LNCAP (cell line): ENCODE measurements around the gene MVD.

Source experiments
- CTCF ChIP-seq: fragments of 450-650 bp; IDR thresholded peaks from 2 replicates; pipeline ENCODE4 v1.5.1; 2017; ENCODE audit warnings: mild to moderate bottlenecking

MVD gene

GRCh38 chr16:88651276-88651988, 11.5 kb downstream of the MVD start:
- no peak for TF ChIP-seq CTCF

DNA sequence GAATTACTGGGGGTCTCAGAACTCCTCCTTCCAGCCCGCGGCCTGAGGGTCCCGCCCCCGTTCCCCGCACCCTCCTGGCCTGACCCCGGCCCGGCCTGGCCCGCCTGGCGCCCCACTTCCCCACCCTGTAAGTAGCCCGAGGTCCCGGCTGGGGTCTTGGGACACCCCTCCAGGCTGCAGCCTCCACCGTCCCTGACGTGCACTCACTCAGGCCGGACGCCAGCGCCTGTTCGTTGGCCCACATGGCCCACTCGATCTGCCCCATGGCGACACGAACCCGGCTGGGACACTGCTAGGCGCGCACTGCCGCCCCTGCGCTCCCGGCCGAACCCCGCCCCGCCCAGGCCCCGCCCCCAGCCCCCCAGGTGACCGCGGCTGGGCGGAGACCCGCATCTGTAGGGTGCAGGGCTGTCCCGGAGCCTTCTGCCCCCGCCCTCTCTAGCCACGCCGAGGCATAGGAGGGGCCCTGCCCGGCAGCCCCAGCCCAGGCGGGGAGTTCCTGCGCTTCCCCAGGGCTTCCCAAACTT, 12.1 kb downstream of the MVD start, which contains the start of gene CYBA:
Gene CYBA (minus strand): TSS at position 305 of the 527 bp plus-strand sequence. CDS start 40 bp downstream, at position 265.
- no peak for TF ChIP-seq CTCF

- no peak for TF ChIP-seq CTCF
These were observed 12.8 kb downstream of the MVD start for GRCh38 chr16:88649924-88650748.

GRCh38 chr16:88649195-88649923, 13.5 kb downstream of the MVD start:
- TF ChIP-seq CTCF = no peak

DNA sequence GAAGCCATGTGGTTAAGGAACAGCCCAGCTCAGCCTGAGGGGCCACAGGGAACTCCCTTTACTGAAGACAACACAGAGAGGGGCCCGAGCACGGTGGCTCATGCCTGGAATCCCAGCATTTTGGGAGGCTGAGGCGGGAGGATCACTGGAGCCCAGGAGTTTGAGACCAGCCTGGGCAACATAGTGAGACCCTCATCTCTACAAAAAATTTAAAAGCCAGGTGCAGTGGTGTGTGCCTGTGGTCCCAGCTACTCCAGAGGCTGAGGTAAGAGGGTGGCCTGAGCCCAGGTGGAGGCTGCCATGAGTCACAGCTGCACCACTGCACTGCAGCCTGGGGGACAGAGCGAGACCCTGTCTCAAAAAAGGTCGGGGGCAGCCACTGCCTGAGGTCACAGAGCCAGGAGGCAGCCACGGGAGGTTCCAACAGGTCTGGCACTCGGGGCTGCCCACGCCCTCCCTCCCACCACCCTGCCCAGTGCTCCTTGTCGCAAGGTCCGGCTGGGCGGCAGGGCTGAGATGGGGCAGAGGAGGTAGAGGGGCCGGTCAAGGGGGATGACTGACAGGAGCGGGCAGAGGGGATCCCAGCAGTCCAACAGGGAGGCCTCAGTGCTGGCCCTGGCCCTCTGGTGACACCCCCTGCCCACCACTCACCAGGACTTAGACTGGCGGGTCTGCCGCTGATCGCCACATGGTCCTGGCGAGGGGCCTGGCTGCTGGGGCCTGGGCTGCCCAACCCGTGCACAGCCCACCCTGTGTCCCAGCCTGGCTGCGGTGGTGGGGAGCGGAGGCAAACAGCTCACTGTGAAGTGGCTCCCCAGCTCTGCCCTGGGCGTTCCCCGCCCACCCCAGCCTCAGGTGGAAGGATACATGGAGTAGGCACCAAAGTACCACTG, 15.5 kb downstream of the MVD start:
- TF ChIP-seq CTCF = no peak

DNA sequence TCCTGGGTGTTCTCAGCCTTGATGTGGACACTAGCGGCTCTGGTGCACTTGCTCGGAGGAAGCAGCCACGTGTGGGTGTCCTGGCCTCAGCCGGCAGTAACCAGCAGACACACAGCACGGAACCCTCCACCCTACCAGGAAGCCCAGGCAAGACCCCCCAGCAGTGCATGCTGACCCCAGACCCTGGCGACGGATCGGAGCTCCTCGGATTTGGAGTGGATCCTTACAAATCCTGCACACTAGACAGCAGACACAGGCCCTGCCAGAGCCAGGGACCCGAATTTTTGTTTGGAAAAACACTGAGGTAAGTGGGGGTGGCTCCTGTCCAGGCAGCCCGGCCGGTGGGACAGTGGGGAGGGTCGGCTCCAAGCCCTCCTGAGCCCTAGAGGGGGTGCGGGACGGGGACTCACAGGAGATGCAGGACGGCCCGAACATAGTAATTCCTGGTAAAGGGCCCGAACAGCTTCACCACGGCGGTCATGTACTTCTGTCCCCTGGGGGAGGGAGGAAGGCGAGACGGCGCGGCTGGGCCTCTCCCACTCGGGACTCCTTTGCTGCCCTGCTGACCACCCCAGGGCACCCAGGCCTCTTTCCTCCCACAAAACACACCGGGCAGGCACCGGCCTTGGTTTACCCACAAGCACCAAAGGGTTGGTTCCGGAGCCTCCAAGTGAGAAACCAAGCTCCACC, 16.4 kb downstream of the MVD start:
- no peak for TF ChIP-seq CTCF
